Glutamatergic neuron (in vitro differentiated cells): Measurements from ENCODE around the gene RSAD1. TPM values are rescaled to one million over a fixed set of nuclear protein-coding genes. Genes with fewer than 3 reads are reported as not detected.

Experiments
- DNase-seq: peaks from one replicate; pipeline ENCODE4 v3.0.0; 2022
- H3K27ac Mint-ChIP-seq: one replicate; pipeline ENCODE4 v1.8.0; 2020; ENCODE audit warnings: mild to moderate bottlenecking, mixed read lengths, inconsistent platforms; ENCODE audit not compliant: unreplicated experiment
- H3K27me3 Mint-ChIP-seq: one replicate; pipeline ENCODE4 v1.8.0; 2020; ENCODE audit warnings: mild to moderate bottlenecking, moderate library complexity, mixed read lengths, inconsistent platforms; ENCODE audit not compliant: unreplicated experiment
- H3K36me3 Mint-ChIP-seq: one replicate; pipeline ENCODE4 v1.8.0; 2020; ENCODE audit warnings: mild to moderate bottlenecking, mixed read lengths, inconsistent platforms; ENCODE audit not compliant: unreplicated experiment
- H3K4me1 Mint-ChIP-seq: one replicate; pipeline ENCODE4 v1.8.0; 2020; ENCODE audit warnings: mild to moderate bottlenecking, low read depth, mixed read lengths, inconsistent platforms; ENCODE audit not compliant: unreplicated experiment
- H3K4me3 Mint-ChIP-seq: one replicate; pipeline ENCODE4 v1.8.0; 2020; ENCODE audit warnings: mild to moderate bottlenecking, mixed read lengths, inconsistent platforms; ENCODE audit not compliant: unreplicated experiment
- H3K9me3 Mint-ChIP-seq: one replicate; pipeline ENCODE4 v1.8.0; 2020; ENCODE audit warnings: mild to moderate bottlenecking, moderate library complexity, mixed read lengths, inconsistent platforms; ENCODE audit not compliant: unreplicated experiment
- CTCF ChIP-seq: fragments of 200-600 bp; sonication (generic); IDR thresholded peaks from one replicate; pipeline ENCODE4 v1.5.0; 2021; ENCODE audit not compliant: partially characterized antibody, unreplicated experiment
- total RNA-seq: library from RNA; stranded (reverse); fragmentation: NEBNext Ultra II Directional; extraction: Animal tissue kit (Norgen Biotek cat#: 25700); gene quantifications from one replicate; pipeline ENCODE4 v1.2.1, GENCODE V29; 2021; ENCODE audit not compliant: unreplicated experiment

RSAD1 gene
- total RNA-seq, 1 donor from 2014 or later, result 22.0 TPM

GRCh38 chr17:50532452-50533024 is 53.9 kb downstream of the RSAD1 start, which contains the start of gene EPN3:
EPN3 (plus strand) TSS chr17:50532735; CDS start chr17:50536557, 3,822 bp downstream.
- Mint-ChIP-seq H3K4me3 (peak within 1 kb of the TSS; percentile 18), H3K4me1 (peaks cover 5% of the 10 kb centered on the region), H3K27me3 (peaks cover 14% of the 10 kb centered on the region), H3K9me3 (peaks cover 2% of the 10 kb centered on the region), H3K36me3 (peaks cover 4% of the 10 kb centered on the region), H3K27ac (no peak within 1 kb of the TSS)
- no peak for DNase-seq
- no peak for TF ChIP-seq CTCF

GRCh38 chr17:50533185-50533584 is 54.5 kb downstream of the RSAD1 start:
- Mint-ChIP-seq H3K27ac (no peak overlapping the region), H3K9me3 (peaks cover 2% of the 10 kb centered on the region)
- no peak for DNase-seq

GRCh38 chr17:50533720-50534148 is 55.1 kb downstream of the RSAD1 start:
- Mint-ChIP-seq H3K9me3 (peaks cover 2% of the 10 kb centered on the region), H3K36me3 (peaks cover 4% of the 10 kb centered on the region), H3K27ac (no peak overlapping the region), H3K4me3 (peak overlapping the region; percentile 34), H3K4me1 (peaks cover 8% of the 10 kb centered on the region), H3K27me3 (peaks cover 14% of the 10 kb centered on the region)
- no peak for TF ChIP-seq CTCF
- DNase-seq, result no peak

More at GRCh38 chr17:50533185-50533584, 54.5 kb downstream of the RSAD1 start:
- Mint-ChIP-seq H3K36me3 (peaks cover 4% of the 10 kb centered on the region), H3K27me3 (peaks cover 14% of the 10 kb centered on the region), H3K4me1 (peaks cover 5% of the 10 kb centered on the region), H3K4me3 (peak overlapping the region; percentile 18)
- TF ChIP-seq CTCF, result no peak

- Mint-ChIP-seq H3K4me3 (peak overlapping the region; percentile 34), H3K36me3 (peaks cover 4% of the 10 kb centered on the region), H3K27me3 (peaks cover 16% of the 10 kb centered on the region), H3K27ac (no peak overlapping the region), H3K4me1 (peaks cover 11% of the 10 kb centered on the region), H3K9me3 (peaks cover 4% of the 10 kb centered on the region)
- no peak for DNase-seq
- TF ChIP-seq CTCF, result peak; percentile 49
These were observed 55.7 kb downstream of the RSAD1 start for GRCh38 chr17:50534222-50534978.

GRCh38 chr17:50534979-50535326 is 56.3 kb downstream of the RSAD1 start:
- peaks cover 4% of the 10 kb centered on the region for H3K36me3 Mint-ChIP-seq
- peaks cover 18% of the 10 kb centered on the region for H3K27me3 Mint-ChIP-seq
- peaks cover 13% of the 10 kb centered on the region for H3K4me1 Mint-ChIP-seq
- no peak overlapping the region for H3K27ac Mint-ChIP-seq
- peaks cover 6% of the 10 kb centered on the region for H3K9me3 Mint-ChIP-seq
- TF ChIP-seq CTCF, result no peak
- H3K4me3 Mint-ChIP-seq, result no peak overlapping the region
- no peak for DNase-seq
